Measurements from ENCODE around the gene ARSG.
"Not testable (repeated sequence)": the region's sequence is repeated elsewhere in the genome, so short reads cannot be mapped to it uniquely, and the experiment has no call there.

ARSG gene

GRCh38 chr17:68305142-68305541, 13.8 kb downstream of the ARSG start:
- no peak for DNase-seq (ENCODE audit: low read depth in 3 of 3)

DNA sequence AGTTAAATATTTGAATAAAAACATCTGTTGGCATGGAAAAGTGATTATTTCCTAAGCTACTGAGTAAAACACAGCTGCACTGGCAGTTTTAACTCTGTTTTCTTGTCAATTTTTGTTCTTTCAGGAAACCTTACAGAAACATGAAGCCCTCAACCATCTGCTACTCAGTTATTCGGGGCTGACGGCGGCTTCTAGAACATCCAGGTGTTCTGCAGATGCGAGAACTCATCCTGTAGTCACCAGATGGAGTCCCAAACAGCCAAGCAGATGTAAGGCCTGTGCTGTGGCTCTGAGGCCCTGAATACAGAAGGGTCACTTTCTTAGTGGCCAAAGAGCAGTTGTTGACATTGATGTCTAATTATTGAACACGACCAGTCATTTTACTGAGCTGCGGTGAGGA, 15.5 kb downstream of the ARSG start:
- no peak for DNase-seq (ENCODE audit: low read depth in 3 of 3)

GRCh38 chr17:68307443-68307842, 16.1 kb downstream of the ARSG start:
- no peak for DNase-seq (ENCODE audit: low read depth in 3 of 3)

DNA sequence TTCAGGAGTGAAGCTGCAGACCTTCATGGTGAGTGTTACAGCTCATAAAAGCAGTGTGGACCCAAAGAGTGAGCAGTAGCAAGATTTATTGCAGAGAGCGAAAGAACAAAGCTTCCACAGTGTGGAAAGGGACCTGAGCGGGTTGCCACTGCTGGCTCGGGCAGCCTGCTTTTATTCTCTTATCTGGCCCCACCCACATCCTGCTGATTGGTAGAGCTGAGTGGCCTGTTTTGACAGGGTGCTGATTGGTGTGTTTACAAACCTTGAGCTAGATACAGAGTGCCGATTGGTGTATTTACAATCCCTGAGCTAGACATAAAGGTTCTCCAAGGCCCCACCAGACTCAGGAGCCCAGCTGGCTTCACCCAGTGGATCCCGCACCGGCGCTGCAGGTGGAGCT, 17.2 kb downstream of the ARSG start:
- DNase-seq (ENCODE audit: low read depth in 3 of 3), result not testable (repeated sequence)

DNA sequence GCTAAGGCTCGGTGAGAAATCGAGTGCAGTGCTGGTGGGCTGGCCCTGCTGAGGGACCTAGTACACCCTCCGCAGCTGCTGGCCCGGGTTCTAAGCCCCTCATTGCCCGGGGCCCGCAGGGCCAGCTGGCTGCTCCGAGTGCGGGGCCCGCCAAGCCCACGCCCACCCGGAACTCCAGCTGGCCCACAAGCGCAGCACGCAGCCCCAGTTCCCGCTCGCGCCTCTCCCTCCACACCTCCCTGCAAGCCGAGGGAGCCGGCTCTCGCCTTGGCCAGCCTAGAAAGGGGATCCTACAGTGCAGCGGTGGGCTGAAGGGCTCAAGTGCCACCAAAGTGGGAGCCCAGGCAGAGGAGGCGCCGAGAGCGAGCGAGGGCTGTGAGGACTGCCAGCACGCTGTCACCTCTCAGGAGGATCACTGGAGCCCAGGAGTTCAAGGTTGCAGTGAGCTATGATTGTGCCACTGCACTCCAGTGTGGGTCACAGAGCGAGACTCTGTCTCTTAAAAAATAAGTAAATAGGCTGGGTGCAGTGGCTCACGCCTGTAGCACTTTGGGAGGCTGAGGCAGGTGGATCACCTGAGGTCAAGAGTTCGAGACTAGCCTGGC, 17.9 kb downstream of the ARSG start:
- DNase-seq (ENCODE audit: low read depth in 3 of 3), result not testable (repeated sequence)

DNA sequence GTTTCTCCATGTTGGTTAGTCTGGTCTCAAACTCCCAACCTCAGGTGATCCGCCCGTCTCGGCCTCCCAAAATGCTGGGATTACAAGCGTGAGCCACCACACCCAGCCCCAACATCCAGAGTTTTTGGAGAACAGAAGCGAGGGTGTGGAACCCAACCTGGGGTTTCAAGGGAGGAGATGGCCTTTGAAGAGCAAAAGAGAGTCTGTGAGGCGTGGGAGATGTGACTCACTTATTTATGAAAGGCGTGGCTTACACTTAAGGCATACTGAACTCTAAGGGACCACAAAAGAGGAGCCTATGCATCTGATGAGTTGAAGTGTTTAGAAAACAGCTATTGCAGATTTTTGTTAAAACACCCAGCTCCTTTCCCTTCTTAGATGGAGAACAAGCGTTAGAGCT, 18.9 kb downstream of the ARSG start:
- DNase-seq (ENCODE audit: low read depth in 3 of 3), result no peak

- DNase-seq (ENCODE audit: low read depth in 3 of 3), result no peak
Observed at GRCh38 chr17:68314916-68315535, 23.7 kb downstream of the ARSG start.

- no peak for DNase-seq (ENCODE audit: low read depth in 3 of 3)
Observed at GRCh38 chr17:68315930-68316329, 24.6 kb downstream of the ARSG start.

GRCh38 chr17:68317458-68317857, 26.2 kb downstream of the ARSG start:
- no peak for DNase-seq (ENCODE audit: low read depth in 3 of 3)

DNA sequence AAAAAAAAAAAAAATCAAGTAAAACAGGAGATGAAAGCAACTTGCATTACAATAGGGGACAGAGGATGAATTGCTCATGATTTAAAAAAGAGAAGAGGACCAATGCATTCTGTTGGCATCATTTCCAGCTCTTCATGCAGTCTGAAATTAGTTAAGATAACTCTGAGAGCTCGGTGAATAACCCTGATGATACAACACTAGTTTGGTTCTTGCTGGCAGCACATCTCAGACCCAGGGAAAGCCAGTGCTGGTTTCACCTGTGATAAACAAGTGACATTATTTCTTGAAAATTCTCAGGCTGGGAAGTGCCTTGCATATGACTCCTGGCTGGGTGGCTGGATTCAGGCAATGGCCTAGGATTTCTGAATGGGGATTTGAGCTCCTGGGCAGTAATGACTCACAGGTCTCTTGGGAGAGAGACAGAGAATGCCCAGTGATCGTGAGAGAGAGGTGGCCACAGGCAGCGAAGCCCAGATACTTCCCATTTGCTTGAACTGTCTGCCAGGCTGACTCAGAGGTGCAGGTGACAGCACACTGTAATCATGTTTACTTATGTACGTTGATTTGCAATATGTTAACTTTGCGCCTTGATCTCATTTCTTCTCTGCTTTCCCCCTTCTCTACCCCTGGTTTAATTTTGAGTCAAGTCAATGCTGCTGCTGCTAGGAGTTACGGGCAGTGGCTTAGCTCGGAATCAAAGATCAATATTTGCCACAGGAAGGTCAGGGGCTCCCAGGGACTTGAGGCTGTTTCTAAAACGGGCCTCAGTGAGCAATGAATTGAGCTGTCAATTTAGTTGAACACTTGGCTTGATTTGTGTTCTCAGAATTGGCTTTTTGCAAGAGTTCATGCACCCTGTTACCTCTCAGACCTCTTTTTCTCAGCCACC, 27.1 kb downstream of the ARSG start:
- no peak for DNase-seq (ENCODE audit: low read depth in 3 of 3)

DNA sequence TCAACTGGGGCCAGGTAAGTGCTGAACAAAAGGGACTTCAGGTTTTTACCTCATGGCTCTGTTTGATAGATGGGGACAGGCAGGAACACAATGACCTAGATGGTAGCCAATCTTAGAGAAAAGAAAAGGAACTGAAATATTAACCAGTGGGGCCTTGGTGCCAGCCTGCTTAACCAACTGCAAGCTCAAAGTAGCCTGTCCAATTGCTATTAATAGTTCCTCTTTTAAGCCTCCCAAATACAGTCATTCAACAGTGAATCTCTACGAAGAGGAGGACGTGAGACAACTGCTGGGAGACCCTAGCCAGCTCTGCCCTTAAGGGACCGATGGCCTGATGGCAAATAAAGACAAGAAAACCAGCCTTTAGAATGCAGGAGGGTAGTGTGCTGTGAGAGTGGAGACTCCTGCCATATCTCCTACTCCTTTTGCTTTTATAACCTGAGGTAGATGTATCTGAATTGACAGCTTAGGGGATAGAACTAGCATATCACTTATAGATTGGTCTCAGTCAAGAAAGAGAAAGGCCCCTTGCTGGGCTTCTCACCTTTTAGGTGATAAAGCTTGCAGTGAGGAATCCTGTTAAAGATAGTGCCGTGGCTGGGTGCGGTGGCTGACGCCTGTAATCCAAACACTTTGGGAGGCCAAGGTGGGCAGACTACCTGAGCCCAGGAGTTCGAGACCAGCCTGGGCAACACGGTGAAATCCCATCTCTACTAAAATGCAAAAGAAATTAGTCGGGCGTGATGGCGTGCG, 28.3 kb downstream of the ARSG start:
- DNase-seq (ENCODE audit: low read depth in 3 of 3), result no peak

DNA sequence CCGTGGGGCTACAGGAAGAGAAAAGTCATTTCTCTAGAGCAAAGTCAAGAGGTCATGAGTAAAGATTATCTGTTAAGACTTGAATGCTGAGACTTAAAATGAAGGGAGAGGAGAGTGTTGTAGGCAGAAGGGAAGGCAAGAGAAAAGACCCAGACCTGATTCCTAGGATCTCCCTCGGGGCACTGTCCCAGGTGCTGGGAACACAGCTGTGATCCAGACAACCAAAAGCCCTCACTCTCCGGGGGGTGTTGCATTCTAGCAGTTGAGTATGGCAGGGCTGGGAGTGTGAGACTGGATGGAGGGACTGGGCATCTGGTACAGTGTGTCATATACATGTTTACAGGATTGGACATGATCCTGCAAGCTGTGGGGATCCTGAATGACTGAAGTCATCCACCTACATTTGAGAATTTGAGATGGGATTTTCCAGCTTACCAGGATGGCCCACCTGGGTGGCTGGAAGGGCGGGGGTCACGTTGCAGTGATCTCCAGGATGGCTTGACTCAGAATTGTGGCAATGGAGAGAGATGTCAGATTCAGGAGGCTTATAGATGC, 29.1 kb downstream of the ARSG start:
- DNase-seq (ENCODE audit: low read depth in 3 of 3), result no peak

DNA sequence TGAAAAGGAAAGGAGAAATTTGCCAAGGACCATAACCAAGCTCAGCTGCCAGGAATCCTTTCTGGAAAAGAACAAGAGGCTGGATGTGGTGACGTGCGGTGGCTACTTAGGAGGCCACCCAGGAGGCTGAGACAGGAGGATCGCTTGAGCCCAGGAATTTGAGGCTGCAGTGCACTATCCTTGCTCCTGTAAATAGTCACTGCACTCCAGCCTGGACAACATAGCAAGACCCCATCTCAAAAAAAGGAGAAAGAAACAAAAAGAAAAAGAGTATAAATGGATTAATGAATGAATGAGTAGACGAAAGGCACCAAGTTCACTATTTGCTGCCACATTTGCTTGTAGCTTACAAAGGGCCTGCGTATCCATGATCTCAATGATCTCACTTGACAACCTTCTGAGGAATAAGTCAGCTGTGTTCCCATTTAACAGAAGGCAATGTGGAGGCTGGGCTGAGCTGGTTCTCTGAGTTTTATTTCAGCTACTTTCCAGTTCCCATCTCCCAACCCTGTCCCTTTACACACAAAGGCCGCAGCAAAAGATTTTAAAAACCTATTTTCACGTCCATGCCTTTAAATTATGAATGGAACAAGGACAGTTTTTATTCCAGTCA, 29.8 kb downstream of the ARSG start:
- no peak for DNase-seq (ENCODE audit: low read depth in 3 of 3)

DNA sequence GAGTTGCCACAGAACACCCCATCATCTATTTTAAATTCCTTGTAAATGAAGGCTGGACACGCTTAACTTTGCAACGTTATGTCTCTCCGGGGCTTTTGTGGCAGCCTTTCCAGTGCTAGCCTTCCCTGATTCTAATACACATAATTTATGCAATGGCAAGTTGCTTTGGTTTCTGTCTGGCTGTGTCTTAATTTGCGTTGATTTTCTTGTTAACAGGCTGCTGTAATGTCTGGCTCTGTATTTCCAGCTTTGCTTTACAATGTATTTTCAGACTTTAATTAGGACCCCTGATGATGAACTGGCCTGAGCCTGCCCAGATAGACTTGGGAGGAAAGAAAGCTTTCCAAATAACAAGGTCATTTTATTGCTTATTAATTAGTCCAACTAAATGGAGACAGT, 30.3 kb downstream of the ARSG start:
- DNase-seq (ENCODE audit: low read depth in 3 of 3), result no peak

- DNase-seq (ENCODE audit: low read depth in 3 of 3), result no peak
Observed at GRCh38 chr17:68322630-68323029, 31.3 kb downstream of the ARSG start.

- DNase-seq (ENCODE audit: low read depth in 3 of 3), result no peak
Observed at GRCh38 chr17:68324114-68324513, 32.8 kb downstream of the ARSG start.

- no peak for DNase-seq (ENCODE audit: low read depth in 3 of 3)
Observed at GRCh38 chr17:68324654-68325336, 33.5 kb downstream of the ARSG start.

- no peak for DNase-seq (ENCODE audit: low read depth in 3 of 3)
Observed at GRCh38 chr17:68325961-68326360, 34.7 kb downstream of the ARSG start.

DNA sequence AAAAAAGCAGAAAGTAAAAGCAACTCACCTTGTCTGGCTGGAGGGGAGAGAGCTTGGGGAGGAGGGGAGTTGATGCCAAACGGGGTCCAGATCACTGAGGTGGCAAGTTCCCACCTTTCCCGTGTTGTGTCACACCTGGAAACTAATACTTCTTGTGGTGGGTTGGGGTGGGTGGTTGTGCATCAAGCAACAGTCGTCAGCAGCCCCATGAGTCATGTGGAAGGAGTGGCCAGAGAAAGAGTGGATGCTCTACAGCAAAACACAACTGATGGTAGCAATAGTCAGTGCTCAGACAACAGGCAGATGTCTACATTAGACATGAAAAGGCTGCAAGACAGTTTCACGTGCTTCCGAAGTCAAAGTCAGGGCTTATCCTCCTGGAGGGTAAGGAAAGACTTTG, 35.4 kb downstream of the ARSG start:
- DNase-seq (ENCODE audit: low read depth in 3 of 3), result no peak

DNA sequence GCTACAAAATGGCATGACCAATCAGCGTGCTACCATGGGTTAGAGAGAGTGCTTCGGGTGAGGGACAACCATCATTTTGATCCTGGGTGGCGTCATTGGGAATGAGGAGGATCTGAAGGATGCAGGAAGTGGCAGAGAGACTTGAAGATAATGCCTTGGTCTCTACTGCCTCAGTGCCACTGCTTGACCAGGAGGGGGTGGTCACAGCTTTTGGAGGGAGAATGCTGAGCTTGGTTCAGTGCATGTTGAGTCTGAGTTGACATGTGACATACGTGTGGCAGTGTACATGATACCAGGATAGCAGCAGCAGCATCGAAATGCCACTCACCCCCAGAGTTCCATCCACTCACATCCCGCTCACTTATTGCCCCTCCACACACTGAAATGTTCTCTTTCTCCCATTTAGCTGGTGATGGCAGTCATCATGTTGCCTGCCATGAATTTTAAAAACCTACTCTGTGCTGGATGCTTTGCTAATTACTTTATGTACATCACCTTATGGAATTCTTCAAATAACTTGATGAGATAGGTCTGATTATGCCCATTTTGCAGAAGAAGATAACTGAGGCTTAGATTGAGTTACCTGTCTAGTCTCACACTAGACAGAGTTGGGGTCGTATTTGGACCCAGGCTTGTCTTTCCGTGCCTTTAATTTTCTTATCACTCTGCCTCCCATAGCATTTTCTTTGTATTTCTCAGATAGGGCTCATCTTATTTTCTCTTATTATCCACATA, 36.7 kb downstream of the ARSG start:
- no peak for DNase-seq (ENCODE audit: low read depth in 3 of 3)

Data from stimulated activated CD4-positive, alpha-beta T cell treated with anti-CD3 and anti-CD28 coated beads, TNF-alpha, amount 100 ng/mL, for 48 hours (primary cell).